H1 (cell line): Measurements from ENCODE around the gene RPP25L. TPM values are rescaled to one million over a fixed set of nuclear protein-coding genes. Genes with fewer than 3 reads are reported as not detected.

Experiments used
- RBBP5 ChIP-seq: IDR thresholded peaks from 2 replicates; pipeline ENCODE4 v1.7.1; 2012; ENCODE audit warnings: low read depth, mild to moderate bottlenecking, inconsistent platforms, low read length, moderate library complexity, borderline replicate concordance
- polyA plus RNA-seq, 7 experiments: library from polyadenylated mRNA; depleted of rRNA in 3 of 7; stranded (reverse) in 5 of 7; unstranded in 2 of 7; fragments of >200 nt in 5 of 7; fragments of 200-250 nt in 2 of 7; gene quantifications; 1 replicate in 5 of 7; 2 replicates in 1 of 7; 4 replicates in 1 of 7; pipeline versions ENCODE4 v1.2.1 to v1.2.3, GENCODE V29; 2011 to 2013; ENCODE audit warnings: missing spikeins in 2 of 7, mixed read lengths in 2 of 7
- total RNA-seq: library from RNA; stranded (reverse); fragmentation: NEBNext Ultra II Directional; extraction: Animal tissue kit (Norgen Biotek cat#: 25700); gene quantifications from 2 replicates; pipeline ENCODE4 v1.2.1, GENCODE V29; 2021

The RPP25L gene
- total and polyA plus RNA-seq, 2 of the 8 experiments (the other 6 are each of a cell fraction or from before 2014, with no cell fraction given), result 21.6 to 75.0 TPM

GRCh38 chr9:34658461-34658860 lies 46.6 kb upstream of the RPP25L start (continued):
- no peak for TF ChIP-seq RBBP5
